HFF-Myc (cell line): ENCODE measurements around the gene ADAM22.
"Not testable (repeated sequence)": the region's sequence is repeated elsewhere in the genome, so short reads cannot be mapped to it uniquely, and the experiment has no call there.

ENCODE experiments used
- DNase-seq: peaks from one replicate; pipeline ENCODE4 v3.0.0-alpha.2; 2011; ENCODE audit warnings: low read depth; ENCODE audit errors: extremely low read depth
- H3K4me3 ChIP-seq: replicated peaks from 2 replicates; pipeline ENCODE4 v1.5.1; 2011; ENCODE audit warnings: low read depth, mild to moderate bottlenecking, control low read depth, low read length
- CTCF ChIP-seq: IDR thresholded peaks from 2 replicates; pipeline ENCODE4 v1.5.1; 2012; ENCODE audit warnings: mild to moderate bottlenecking, low read depth, low read length, control low read depth; ENCODE audit errors: missing control alignments

Gene ADAM22

GRCh38 chr7:87934699-87935383, 790 bp downstream of the ADAM22 start:
- no peak for TF ChIP-seq CTCF
- H3K4me3 ChIP-seq, result peak overlapping the region; percentile 49
- no peak for DNase-seq

- no peak for TF ChIP-seq CTCF
- H3K4me3 ChIP-seq, result peak overlapping the region; percentile 49; the same call in 1 of the 2 replicates
- no peak for DNase-seq
Observed at GRCh38 chr7:87935384-87935706, 1.3 kb downstream of the ADAM22 start.

GRCh38 chr7:87941138-87941537, 7.1 kb downstream of the ADAM22 start:
- no peak for DNase-seq

GRCh38 chr7:87944547-87944946, 10.5 kb downstream of the ADAM22 start:
- no peak overlapping the region for H3K4me3 ChIP-seq
- TF ChIP-seq CTCF, result no peak
- no peak for DNase-seq

More at GRCh38 chr7:87941138-87941537, 7.1 kb downstream of the ADAM22 start:
- H3K4me3 ChIP-seq, result no peak overlapping the region
- no peak for TF ChIP-seq CTCF

- H3K4me3 ChIP-seq, DNase-seq: not testable (repeated sequence)
Observed at GRCh38 chr7:87945926-87946325, 11.9 kb downstream of the ADAM22 start.

- TF ChIP-seq CTCF, result no peak
- no peak for DNase-seq
- H3K4me3 ChIP-seq, result no peak overlapping the region
Observed at GRCh38 chr7:87948371-87948770, 14.3 kb downstream of the ADAM22 start.

- TF ChIP-seq CTCF, result no peak
- no peak for DNase-seq
- H3K4me3 ChIP-seq, result no peak overlapping the region
Observed at GRCh38 chr7:87959336-87959735, 25.3 kb downstream of the ADAM22 start.
